Osteocyte (in vitro differentiated cells): ENCODE measurements around the gene HGD. TPM values are rescaled to one million over a fixed set of nuclear protein-coding genes. Genes with fewer than 3 reads are reported as not detected.

Source experiments
- DNase-seq: peaks from one replicate; pipeline ENCODE4 v3.0.0; 2021; ENCODE audit warnings: mixed read lengths; ENCODE audit not compliant: unreplicated experiment; ENCODE audit errors: extremely low spot score
- H3K27ac Mint-ChIP-seq: one replicate; pipeline ENCODE4 v1.8.0; 2021; ENCODE audit warnings: mild to moderate bottlenecking, mixed read lengths; ENCODE audit not compliant: unreplicated experiment
- H3K27me3 Mint-ChIP-seq: one replicate; pipeline ENCODE4 v1.8.0; 2021; ENCODE audit warnings: mixed read lengths; ENCODE audit not compliant: unreplicated experiment
- H3K36me3 Mint-ChIP-seq: one replicate; pipeline ENCODE4 v1.8.0; 2021; ENCODE audit warnings: mixed read lengths; ENCODE audit not compliant: unreplicated experiment
- H3K4me1 Mint-ChIP-seq: one replicate; pipeline ENCODE4 v1.8.0; 2021; ENCODE audit warnings: mixed read lengths; ENCODE audit not compliant: unreplicated experiment
- H3K4me3 Mint-ChIP-seq: one replicate; pipeline ENCODE4 v1.8.0; 2021; ENCODE audit warnings: mild to moderate bottlenecking, moderate library complexity, mixed read lengths; ENCODE audit not compliant: unreplicated experiment
- H3K9me3 Mint-ChIP-seq: one replicate; pipeline ENCODE4 v1.8.0; 2021; ENCODE audit warnings: mixed read lengths; ENCODE audit not compliant: unreplicated experiment
- CTCF ChIP-seq: fragments of 200-600 bp; sonication (generic); IDR thresholded peaks from 2 replicates; pipeline ENCODE4 v1.5.0; 2021; ENCODE audit warnings: antibody characterized with exemption, mild to moderate bottlenecking, moderate library complexity
- total RNA-seq: library from RNA; stranded (reverse); gene quantifications from 2 replicates; pipeline ENCODE4 v1.2.1, GENCODE V29; 2021

Gene HGD
- total RNA-seq, 1 donor from 2014 or later: 0.27 TPM

GRCh38 chr3:120637851-120638559, 44.0 kb downstream of the HGD start:
- no peak for DNase-seq
- Mint-ChIP-seq H3K27ac (no peak overlapping the region), H3K36me3 (no peaks in the 10 kb centered on the region), H3K4me1 (peaks cover 1% of the 10 kb centered on the region), H3K9me3 (no peaks in the 10 kb centered on the region), H3K27me3 (no peaks in the 10 kb centered on the region), H3K4me3 (no peak overlapping the region)
- no peak for TF ChIP-seq CTCF

- Mint-ChIP-seq H3K36me3 (no peaks in the 10 kb centered on the region), H3K9me3 (no peaks in the 10 kb centered on the region), H3K4me1 (peaks cover 1% of the 10 kb centered on the region), H3K27ac (no peak overlapping the region), H3K4me3 (no peak overlapping the region), H3K27me3 (no peaks in the 10 kb centered on the region)
- no peak for TF ChIP-seq CTCF
- DNase-seq: no peak
Measured at GRCh38 chr3:120636795-120637401, 45.1 kb downstream of the HGD start.

GRCh38 chr3:120634539-120634938, 47.5 kb downstream of the HGD start:
- no peaks in the 10 kb centered on the region for H3K36me3 Mint-ChIP-seq
- no peak for DNase-seq
- peaks cover 1% of the 10 kb centered on the region for H3K4me1 Mint-ChIP-seq
- no peak for TF ChIP-seq CTCF
- no peak overlapping the region for H3K4me3 Mint-ChIP-seq
- H3K27me3 Mint-ChIP-seq: no peaks in the 10 kb centered on the region
- no peaks in the 10 kb centered on the region for H3K9me3 Mint-ChIP-seq
- H3K27ac Mint-ChIP-seq: no peak overlapping the region

GRCh38 chr3:120625159-120625586, 56.9 kb downstream of the HGD start:
- Mint-ChIP-seq H3K9me3 (peaks cover 15% of the 10 kb centered on the region), H3K36me3 (no peaks in the 10 kb centered on the region), H3K4me3 (no peak overlapping the region), H3K27me3 (peaks cover 5% of the 10 kb centered on the region), H3K4me1 (no peaks in the 10 kb centered on the region), H3K27ac (no peak overlapping the region)
- no peak for DNase-seq
- no peak for TF ChIP-seq CTCF

- H3K4me1 Mint-ChIP-seq: no peaks in the 10 kb centered on the region
- peaks cover 5% of the 10 kb centered on the region for H3K27me3 Mint-ChIP-seq
- H3K36me3 Mint-ChIP-seq: no peaks in the 10 kb centered on the region
- H3K9me3 Mint-ChIP-seq: peaks cover 15% of the 10 kb centered on the region
- no peak for DNase-seq
- no peak overlapping the region for H3K27ac Mint-ChIP-seq
- H3K4me3 Mint-ChIP-seq: no peak overlapping the region
- no peak for TF ChIP-seq CTCF
Measured at GRCh38 chr3:120623727-120624093, 58.3 kb downstream of the HGD start.
